HG02571 (cell line): Measurements from ENCODE around the gene TARS3.

ENCODE experiments used
- ATAC-seq: cut with Tn5 transposase; IDR thresholded peaks from one replicate; pipeline ENCODE4 v1.9.1; 2021; ENCODE audit warnings: mild to moderate bottlenecking, moderate library complexity; ENCODE audit not compliant: unreplicated experiment

Gene TARS3

GRCh38 chr15:101608201-101608600 is 116.1 kb downstream of the TARS3 start:
- no peak for ATAC-seq

GRCh38 chr15:101607108-101607507 is 117.2 kb downstream of the TARS3 start:
- no peak for ATAC-seq

- no peak for ATAC-seq
Measured at GRCh38 chr15:101604124-101604874, 120.0 kb downstream of the TARS3 start.
